NCI-H1092 (cell line): ENCODE measurements around the gene KCTD20.

Experiments
- DNase-seq: peaks from one replicate; lab custom pipeline; 2025; lab: John Stamatoyannopoulos, UW

Gene KCTD20

DNA sequence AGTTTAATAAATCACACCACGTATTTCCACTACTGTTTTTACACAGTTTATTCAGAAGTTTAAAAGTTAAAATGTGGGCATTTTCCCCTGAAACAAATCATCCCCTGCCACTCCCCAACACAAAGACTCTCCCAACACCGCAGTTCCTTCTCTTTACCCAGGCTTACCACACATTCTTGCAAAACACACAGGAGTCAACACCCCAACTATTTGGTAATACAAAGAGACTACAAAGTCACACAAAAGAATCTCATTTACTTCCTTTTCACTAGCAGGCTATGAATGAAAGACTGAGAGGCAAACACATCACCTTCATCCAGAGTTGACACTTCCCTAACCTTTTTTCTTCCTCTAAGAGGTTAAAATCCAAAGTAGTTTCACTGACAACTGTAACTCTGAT, 51.1 kb downstream of the KCTD20 start:
- no peak for DNase-seq

DNA sequence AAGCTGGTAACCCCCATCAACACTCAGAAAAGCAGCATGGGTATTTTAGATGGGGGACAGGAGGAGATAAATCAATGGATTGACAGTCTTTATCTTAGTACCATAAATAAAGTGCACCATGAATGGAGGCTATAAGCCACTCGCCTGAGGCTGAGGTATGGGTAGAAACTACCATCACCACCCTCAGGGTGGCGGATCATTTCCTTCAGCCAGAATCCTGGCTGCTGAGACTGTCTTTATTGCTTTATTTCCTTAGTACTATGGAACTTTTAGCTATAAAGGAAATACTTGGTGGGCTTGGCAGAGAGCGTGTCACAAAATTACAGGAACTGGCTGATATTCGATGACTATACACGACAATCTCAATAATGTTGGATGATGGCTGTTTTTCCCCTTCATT, 52.3 kb downstream of the KCTD20 start:
- no peak for DNase-seq

DNA sequence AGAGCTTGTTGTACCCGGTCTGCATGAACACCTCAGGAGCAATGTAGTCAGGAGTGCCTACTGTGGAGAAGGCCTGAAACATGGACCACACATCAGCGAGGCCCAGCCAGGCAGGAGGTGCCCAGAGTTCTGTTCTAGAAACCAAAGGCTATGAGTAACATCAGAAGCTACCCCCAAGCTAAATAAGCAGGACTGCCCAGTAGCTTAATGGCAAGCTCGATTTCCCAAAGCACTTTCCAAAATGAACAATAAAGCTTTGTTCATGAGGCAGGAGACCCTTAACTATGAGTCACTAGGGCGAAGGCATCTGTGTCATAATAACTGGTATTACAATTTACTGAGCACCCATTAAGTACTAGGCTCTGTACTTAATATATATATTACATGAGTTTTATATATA, 57.1 kb downstream of the KCTD20 start:
- DNase-seq, result no peak

DNA sequence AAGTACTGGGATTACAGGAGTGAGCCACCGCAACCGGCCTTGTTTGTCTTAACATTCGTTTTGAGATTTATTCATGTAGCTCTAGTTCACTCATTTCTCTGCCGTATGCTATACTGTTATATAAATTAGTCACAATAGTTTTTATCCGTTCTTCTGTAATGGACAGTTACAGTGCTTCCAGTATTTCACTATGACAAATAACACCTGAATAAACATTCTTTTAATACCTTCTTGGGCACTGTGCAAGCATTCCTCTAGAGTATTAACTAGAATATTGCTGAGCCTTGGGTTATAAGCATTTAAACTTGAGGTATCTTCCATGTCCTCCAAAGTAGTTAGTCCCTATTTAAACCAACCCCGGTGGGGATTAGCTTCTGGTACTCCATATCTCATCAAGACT, 58.9 kb downstream of the KCTD20 start:
- DNase-seq, result no peak

DNA sequence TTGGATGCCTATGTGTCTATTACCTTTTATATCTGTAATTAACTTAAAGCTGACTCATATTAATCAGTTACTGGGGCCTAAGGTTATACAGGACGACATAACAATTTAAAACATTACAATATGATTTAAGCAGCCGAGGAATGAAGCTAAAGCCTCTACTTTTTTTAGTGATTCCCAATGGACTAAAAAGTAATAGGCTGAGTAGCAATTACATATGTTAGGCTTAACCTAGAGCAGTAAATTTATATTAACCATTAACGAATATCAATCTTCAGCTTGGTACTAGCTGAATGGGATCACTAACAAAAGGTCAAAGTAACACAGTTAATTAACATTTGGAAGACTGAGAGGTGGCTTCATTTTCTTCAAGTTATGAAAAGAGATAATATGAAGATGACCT, 61.4 kb downstream of the KCTD20 start:
- no peak for DNase-seq

DNA sequence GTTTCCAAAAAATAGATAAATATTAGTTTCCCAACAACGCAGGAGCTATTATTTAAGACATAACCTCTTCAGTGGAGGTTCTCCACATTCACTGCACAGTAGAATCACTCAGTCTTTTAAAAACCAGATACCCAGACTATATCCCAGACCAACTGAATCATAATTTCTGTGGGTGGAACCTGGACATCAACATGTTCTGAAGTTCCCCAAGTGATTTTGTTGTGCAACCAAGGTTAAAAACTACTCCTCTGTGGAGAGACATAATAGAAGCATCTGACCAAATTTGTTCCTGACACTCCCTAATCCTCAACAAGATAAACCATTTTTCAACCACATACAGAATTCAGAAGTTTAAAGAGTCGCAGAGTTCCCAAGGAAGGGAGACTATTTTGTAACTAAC, 62.2 kb downstream of the KCTD20 start:
- DNase-seq, result no peak

DNA sequence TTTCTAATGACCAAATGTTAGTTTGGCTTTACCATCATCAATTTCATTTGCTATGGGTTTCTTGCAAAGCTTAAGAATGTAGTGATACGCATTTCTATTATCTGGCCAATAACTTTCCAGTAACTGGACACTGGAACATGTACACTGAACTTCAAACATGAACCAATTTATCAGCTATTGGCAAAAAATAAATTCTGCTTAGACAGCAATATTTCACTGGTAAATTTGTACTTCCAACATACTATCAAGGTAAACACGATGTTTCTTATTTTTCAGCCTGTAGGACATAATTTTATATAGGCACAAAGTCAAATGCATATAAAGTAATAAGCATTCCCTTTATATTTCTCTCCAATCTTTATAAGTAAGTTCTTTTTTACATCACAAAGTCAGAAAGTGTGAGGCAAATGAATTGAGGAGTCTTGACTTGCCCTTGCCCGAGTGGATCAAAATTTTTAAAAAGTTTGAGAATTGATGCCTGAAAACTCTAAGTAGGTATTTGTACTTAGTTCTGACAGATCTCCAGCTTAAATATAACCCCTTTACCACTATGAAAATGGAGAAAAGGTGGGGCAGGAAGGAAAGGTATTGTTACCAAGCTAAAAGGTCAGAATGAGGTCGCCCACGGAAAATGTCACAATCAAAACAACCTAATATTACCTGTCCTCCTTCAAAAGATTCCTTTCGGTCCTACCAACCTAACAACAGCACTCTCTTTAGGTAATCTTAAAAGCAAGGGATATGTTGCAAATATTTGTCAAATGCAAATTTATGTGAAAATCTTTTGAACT, 63.1 kb downstream of the KCTD20 start:
- no peak for DNase-seq

DNA sequence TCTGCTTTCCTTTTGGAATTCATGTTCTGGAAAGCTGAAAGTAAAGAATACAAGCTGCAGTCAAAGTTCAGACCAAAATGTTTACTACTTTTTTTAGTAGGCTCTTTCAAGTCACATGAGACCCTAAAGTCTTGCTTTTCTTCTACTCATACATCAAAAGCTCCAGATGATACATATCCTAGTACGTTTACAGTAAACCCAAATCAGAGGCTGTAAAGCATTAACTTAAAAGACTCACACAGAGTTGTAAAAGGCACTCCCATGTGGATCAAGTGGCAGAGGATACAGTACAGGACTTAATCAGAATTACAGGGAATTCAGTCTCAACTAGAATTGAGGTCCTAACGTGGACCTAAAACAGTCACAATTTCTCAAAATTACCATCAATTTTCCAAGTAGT, 63.8 kb downstream of the KCTD20 start:
- DNase-seq, result no peak

DNA sequence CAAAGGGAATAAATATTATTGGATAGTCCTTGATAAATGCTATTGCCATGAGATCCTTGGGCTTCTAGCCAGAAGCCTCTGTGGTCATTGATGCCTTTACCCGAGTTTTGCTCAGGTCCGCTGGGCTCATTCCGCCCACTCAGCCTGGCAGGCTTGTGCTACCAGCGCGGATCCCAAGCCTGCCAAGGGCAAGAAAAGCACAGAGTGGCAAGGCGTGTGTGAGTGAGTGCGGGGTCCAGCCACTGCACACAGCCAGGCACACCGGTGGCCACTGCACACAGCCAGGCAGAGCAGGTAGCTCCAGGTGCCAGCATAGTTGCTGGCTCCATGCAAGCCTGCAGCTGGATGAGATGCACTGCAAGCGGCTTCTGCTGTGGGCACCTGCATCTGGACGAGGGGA, 65.7 kb downstream of the KCTD20 start:
- no peak for DNase-seq

DNA sequence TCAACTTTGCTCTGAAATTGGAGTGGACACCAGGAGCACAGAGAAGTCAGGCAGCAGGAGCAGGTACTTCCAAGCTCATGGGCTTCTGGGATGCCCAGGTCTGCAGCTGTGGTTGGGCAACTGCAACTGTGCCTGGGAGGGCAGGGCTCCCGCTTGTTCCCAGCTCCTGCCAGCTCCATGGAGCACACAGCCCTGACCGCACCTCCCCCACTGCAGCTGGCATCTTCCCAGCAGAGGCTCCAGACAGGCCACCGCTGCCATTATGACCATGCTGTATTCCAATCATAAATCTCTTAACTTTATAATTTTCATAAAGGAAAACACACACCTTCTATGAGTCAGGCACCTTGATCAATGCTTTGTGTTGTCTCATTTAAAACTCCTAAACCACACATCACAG, 67.6 kb downstream of the KCTD20 start:
- DNase-seq, result no peak

DNA sequence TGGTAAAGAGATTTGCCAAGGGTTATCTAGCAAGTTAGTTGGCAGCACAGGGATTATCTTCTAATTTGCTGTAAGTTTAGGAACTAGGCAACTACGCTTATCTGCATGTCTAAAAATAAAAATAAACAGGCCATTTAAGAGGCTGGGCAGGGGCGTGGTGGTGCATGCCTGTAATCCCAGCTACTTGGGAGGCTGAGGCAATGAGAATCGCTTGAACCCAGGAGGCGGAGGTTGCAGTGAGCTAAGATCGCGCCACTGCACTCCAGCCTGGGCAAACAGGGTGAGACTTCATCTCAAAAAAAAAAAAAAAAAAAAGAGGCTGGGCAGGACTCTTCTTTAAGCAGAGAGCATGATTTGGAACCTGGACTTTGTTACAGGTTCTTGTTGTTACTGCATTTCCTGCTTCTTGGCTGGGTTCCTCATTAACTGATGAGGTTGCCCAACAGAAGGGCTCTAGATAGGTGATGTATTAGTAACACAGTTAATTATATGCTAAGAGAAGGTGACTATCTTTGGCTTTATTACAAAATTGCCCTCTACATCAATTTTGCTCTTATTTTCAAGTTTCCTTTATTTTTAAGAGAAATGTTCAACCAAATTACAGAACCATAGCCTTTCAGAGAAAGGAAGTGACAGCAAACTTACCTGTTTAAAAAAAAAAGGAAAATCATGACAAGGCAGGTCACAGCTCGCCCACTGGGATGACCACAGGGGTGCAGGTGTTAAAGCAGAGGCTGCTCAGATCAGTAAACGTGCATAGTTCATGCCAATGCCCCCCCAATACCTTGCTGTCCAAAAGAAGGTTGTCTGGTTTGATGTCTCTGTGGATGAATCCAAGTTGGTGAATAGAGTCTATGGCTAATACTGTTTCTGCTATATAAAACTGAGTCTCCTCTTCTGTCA, 72.0 kb downstream of the KCTD20 start:
- DNase-seq, result no peak

DNA sequence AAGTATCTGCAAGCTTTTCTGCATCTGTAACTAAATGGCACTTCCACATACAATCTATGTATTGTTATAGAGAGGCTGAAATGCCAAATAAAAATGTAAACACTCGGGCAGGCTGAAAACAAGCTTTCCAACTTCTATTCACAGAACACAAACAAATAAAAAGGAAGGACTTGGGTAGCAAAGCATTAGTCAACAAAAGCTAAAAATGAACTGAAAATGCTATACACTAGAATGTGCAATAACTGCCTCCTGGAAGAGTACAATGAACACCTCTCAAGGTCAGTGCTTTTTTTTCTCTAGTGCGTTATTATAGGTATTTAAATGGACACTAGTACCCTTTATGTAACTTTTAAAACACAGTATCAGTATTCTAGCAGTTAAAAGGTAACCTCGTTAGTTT, 73.0 kb downstream of the KCTD20 start:
- no peak for DNase-seq

DNA sequence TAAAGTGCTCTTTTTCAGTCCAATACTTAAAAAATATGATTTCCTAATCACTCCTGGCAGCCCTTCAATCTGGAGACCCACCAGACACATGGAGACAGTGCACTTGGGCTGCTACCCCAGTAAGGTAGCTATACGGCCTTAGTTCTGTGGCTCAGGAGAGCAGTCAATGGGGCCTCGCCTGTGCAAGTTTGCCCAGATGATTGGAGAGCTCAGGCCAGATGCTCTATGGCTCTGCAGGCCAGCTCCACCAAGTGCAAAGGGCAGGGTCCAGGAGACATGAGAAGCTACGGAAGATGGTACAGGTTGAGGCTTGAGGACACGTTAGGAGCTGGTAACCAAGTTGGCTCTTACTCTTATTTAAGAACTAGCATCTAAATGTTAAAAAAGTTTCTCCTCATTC, 73.8 kb downstream of the KCTD20 start:
- DNase-seq, result no peak

DNA sequence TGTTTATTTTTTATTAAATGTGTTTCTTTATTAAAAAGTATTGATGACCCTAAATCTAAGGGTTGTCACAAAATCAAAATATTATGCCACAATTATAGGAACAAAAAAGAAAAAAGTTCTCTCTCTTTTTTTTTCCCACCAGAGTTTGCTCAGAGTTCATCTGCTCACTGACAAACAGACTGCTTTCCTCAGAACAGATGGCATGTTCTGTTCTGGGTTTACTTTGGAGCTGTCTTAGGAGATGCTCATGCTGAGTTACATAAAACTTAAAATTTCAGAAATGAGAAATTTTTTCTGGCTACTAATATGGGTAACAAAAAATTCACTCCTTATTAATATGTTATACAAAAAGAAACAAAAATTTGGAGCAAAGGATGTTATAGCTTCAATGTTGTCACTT, 74.2 kb downstream of the KCTD20 start:
- no peak for DNase-seq

DNA sequence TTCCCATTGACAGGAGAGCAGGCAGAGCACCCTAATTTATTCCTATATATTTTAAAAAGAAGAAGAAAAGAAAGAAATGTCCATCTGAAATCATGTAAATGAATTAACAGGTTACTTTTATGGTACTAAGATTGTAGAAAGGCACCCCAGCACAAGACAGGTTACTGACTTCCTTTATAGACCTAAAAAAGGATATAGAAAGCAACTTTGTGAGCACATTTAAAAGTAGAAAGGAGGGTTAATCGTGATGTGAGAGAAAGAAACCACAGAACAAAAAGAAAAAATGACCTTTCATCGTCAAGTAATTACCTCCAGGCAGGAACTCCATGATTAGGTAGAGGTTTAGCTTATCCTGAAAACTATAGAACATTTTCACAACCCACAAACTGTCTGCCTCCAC, 74.6 kb downstream of the KCTD20 start:
- DNase-seq, result no peak

DNA sequence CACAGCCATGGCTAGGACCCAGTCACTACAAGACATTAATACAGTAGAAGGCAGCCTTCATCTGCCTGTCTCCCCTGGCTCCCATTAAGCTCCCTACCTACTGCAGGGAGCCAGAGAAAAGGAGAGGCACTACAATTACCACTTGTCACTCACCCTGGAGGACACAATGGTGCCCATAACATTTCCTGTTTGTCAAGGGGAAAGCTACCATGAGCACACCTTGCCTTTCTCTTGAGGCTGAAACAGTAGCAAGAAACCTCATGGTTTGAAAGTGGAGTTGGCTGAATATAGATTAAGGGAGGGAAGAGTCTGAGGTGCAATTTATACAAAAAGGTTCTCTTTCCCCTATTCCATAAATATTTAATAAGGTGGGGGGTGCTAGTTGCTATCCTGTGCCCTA, 76.6 kb downstream of the KCTD20 start:
- no peak for DNase-seq

DNA sequence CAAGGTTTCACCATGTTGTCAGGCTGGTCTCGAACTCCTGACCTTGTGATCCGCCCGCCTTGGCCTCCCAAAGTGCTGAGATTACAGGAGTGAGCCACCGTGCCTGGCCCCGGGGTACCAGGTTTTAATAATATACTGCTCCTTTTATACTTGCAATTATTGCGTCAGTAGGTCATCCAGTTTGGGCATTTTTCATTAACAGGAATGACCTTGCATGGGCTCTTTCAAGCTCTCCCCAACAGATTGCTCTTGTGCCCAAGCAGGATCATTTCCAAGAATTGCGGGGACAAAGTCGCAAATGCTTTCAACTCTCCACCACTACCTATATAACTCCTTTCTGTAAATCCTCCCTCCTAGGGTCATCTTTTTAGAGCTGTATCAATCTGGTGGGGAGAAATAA, 80.7 kb downstream of the KCTD20 start:
- no peak for DNase-seq

DNA sequence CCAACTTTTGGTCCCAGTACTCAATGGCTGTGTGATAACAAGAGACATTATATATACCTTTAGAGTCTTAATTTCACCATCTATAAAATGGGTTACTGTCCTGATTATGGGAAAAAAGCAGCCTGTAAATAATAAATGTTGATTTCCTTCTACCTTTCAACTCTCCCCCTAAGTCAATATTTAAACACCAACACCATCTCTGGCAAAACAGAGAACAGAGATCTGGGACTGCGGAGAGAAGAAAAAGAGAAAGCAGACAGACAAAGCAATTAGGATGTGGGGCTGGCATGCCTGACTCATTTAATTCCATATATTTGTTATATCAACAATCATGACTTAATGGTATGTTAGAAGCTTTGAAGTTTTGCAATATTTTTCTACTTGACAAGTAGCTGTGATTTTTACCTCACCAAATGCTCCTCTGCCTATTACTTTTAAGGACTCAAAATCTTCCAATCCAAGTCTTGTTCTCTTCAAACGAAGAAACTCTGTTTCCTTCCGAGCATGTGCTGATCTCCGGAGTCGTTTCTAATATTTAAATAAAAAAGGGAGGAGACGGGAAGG, 81.2 kb downstream of the KCTD20 start:
- DNase-seq, result no peak

DNA sequence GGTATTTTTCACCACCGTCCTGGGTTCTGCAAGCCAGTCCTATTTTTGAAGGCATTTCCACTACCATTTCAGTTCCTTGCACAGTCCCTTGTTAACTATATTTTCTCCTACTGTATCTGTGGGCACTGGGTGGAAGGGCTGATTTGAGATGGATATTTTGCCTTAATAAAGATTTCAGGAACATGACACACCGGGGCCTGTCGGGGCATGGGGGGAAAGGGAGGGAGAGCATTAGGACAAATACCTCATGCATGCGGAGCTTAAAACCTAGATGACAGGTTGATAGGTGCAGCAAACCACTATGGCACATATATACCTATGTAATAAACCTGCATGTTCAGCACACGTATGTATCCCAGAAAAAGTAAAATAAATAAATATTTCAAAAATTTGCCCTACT, 82.1 kb downstream of the KCTD20 start:
- no peak for DNase-seq

DNA sequence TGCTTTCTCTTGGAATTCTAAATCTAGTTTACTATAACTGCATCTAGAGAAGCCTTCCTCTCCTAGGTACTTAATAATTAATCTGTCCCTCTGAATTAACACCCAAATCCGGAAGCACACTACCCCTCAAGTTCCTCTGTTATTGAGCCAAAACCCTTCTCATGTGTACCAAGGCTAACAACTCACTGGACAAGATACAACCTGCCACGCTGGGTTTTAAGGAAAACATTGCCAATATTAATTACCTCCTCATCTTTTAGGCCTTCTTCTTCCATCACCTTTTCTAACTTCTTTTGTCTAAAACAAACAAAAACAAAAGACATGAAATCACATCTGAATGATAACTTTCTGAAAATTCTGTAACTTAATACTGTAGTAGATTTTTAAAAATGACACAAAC, 82.5 kb downstream of the KCTD20 start:
- no peak for DNase-seq

DNA sequence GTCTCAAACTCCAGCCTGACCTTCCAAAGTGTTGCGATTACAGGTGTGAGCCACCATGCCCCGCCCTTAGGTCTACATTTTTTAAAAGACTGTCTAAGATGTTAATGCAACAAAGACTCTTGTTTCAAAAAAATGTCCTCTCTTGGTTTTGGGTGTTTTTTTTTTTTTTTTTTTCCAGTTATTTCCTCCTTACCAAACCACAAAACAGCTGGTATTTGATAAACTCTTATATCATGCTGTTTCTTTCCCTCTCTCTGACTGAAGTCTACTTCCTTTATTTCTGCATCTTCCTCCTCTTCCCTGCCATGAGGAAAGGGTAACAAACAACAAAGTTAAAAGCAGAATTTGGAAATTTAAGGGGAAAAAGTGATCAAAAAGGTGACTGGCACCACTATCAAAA, 83.3 kb downstream of the KCTD20 start:
- DNase-seq, result no peak

DNA sequence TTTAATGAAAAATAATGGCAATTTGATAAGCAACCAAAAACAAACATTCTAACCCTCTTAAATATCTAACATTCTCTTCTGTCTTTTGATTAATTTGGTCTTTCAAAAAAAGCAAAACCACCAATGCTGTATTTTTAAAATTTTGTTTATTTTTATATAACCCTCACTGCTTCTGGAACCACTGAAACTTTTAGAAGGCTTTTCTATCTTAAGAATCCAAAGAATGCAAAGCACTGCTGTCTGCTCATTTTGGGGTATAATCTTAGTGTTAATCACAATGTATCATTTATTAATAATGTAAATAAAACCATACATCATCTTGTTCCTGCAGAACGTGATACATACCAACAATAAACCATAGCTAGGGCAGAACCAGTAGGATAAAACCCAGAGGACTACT, 90.5 kb downstream of the KCTD20 start:
- no peak for DNase-seq

DNA sequence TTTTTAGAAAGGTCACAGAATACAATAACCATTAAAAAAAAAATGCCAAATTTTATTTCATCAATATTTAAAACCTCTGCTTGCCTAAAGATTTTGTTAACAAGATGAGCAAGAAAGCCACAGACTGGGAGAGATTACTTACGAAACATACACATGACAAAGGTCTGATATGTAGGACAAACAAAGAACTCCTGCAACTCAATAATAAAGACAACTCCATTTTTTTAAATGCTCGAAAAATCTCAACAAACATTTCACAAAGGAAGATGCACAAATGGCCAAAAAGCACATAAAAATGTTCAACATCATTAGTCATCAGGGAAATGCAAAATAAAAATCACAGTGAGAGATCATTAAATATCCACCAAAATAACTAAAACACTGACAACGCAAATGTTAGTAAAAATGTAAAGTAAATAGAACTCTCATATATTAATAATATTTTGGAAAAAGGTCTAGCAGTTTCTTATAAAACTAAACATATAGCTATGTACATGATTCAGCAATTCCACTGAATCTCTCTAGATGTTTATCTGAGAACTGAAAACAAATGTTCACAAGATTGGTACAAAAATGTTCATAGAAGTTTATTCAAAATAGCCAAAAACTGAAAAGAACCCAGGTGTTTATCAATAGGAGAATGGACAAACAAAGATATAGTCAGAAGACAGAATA, 94.2 kb downstream of the KCTD20 start:
- no peak for DNase-seq
